HepG2 (cell line): ENCODE data around the gene MDFI.

Source experiments
- AFF4 ChIP-seq: sonication (generic); formaldehyde crosslinking; IDR thresholded peaks from 2 replicates; pipeline ENCODE4 v1.4.0; 2020; ENCODE audit warnings: missing genetic modification reagents
- CREM ChIP-seq, 2 experiments: sonication (generic) in 1 of 2; formaldehyde crosslinking in 1 of 2; IDR thresholded peaks; 2 replicates each; pipeline versions ENCODE4 v1.4.0 to v1.6.1; 2016 to 2020; ENCODE audit warnings: antibody characterized with exemption in 1 of 2, mild to moderate bottlenecking in 1 of 2, missing genetic modification reagents in 1 of 2
- CTCF ChIP-seq: sonication (generic); formaldehyde crosslinking; IDR thresholded peaks from 2 replicates; pipeline ENCODE4 v1.5.0; 2020; ENCODE audit warnings: mild to moderate bottlenecking, missing genetic modification reagents, moderate library complexity
- EP300 ChIP-seq, 3 experiments: sonication (generic) in 1 of 3; formaldehyde crosslinking in 1 of 3; IDR thresholded peaks; 2 replicates each; pipeline versions ENCODE4 v1.5.1 to v1.6.1; 2011 to 2020; ENCODE audit warnings: low read depth in 2 of 3, low read length in 2 of 3, borderline replicate concordance in 1 of 3, improper control_type of control experiment in 1 of 3, mild to moderate bottlenecking in 1 of 3, missing genetic modification reagents in 1 of 3, moderate library complexity in 1 of 3
- FOXK2 ChIP-seq: fragments of 450-650 bp; IDR thresholded peaks from 2 replicates; pipeline ENCODE4 v1.6.1; 2016
- USF2 ChIP-seq, 2 experiments: sonication (generic) in 1 of 2; formaldehyde crosslinking in 1 of 2; IDR thresholded peaks; 2 replicates each; pipeline versions ENCODE4 v1.5.1 to v1.6.1; 2011 to 2020; ENCODE audit warnings: borderline replicate concordance in 1 of 2, low read depth in 1 of 2, low read length in 1 of 2, mild to moderate bottlenecking in 1 of 2, missing genetic modification reagents in 1 of 2, moderate library complexity in 1 of 2

GRCh38 chr6:41650120-41650519 is 11.9 kb downstream of the MDFI start:
- TF ChIP-seq USF2 (IDR thresholded peaks at IDR 0.05; ENCODE audit: low read depth, low read length), result no peak
- no peak for TF ChIP-seq USF2 (CRISPR knock-in tag; IDR thresholded peaks at IDR 0.05; ENCODE audit: borderline replicate concordance)
- TF ChIP-seq CREM (IDR thresholded peaks at IDR 0.05), result no peak
- TF ChIP-seq CREM (CRISPR knock-in tag; IDR thresholded peaks at IDR 0.05), result no peak
- TF ChIP-seq AFF4 (CRISPR knock-in tag), result no peak
- no peak for TF ChIP-seq CTCF (CRISPR knock-in tag)
- TF ChIP-seq EP300 (IDR thresholded peaks at IDR 0.05; ENCODE audit: low read depth in 2 of 2, low read length in 2 of 2), result no peak
- no peak for TF ChIP-seq EP300 (CRISPR knock-in tag; IDR thresholded peaks at IDR 0.05; ENCODE audit: borderline replicate concordance)
- TF ChIP-seq FOXK2, result no peak
